Spleen (tissue), 7 donors: ENCODE measurements around the gene TTLL9.

Source experiments
- POLR2A ChIP-seq, 3 donors: fragments of 450-650 bp; IDR thresholded peaks; one replicate each; pipeline ENCODE4 v1.5.1; 2017; ENCODE audit warnings: antibody characterized with exemption in 3 of 3, mild to moderate bottlenecking in 1 of 3
- POLR2AphosphoS5 ChIP-seq, 3 donors: sonication (generic); formaldehyde crosslinking; IDR thresholded peaks; one replicate each; pipeline ENCODE4 v1.5.1; 2017; ENCODE audit warnings: antibody characterized with exemption in 3 of 3
- TF ChIP-seq, protein P1 (sequence below), 11 experiments: fragments of 200-600 bp in 7 of 11; fragments of 450-650 bp in 4 of 11; sonication (generic) in 4 of 11; IDR thresholded peaks in 8 of 11; conservative IDR thresholded peaks in 3 of 11; 1 replicate in 7 of 11; 2 replicates in 4 of 11; pipeline versions ENCODE4 v1.4.0 to v1.8.0; 2016 to 2021; ENCODE audit warnings: antibody characterized with exemption in 11 of 11, inconsistent platforms in 4 of 11, mild to moderate bottlenecking in 1 of 11
- donor health status: DM: no; HTN: no; CAD: no; lungs with moderate emphysema.
- donor health status: DM: no; HTN: no; CAD: no.
- donor health status: DM: no; HTN: no; CAD: no.

DNA sequence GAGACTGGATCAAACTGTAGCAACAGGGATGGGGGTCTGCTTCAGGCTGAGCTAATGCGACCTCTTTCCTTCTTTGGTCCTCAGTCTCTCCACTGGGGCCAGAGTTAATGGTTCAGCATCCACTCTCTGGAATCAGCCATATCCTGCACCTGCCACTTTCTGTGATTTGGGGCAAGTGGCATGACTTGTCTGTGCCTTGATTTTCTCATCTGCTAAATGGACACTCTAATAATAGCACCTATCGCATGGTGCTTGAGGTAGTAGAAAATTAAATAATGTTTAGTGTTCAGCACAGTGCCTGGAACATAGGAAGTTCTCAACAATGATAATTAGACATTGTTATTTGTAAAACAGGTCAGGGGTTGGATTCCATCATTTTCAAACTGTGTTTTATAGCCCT is 103.9 kb downstream of the TTLL9 start:
- TF ChIP-seq, protein P1, sequence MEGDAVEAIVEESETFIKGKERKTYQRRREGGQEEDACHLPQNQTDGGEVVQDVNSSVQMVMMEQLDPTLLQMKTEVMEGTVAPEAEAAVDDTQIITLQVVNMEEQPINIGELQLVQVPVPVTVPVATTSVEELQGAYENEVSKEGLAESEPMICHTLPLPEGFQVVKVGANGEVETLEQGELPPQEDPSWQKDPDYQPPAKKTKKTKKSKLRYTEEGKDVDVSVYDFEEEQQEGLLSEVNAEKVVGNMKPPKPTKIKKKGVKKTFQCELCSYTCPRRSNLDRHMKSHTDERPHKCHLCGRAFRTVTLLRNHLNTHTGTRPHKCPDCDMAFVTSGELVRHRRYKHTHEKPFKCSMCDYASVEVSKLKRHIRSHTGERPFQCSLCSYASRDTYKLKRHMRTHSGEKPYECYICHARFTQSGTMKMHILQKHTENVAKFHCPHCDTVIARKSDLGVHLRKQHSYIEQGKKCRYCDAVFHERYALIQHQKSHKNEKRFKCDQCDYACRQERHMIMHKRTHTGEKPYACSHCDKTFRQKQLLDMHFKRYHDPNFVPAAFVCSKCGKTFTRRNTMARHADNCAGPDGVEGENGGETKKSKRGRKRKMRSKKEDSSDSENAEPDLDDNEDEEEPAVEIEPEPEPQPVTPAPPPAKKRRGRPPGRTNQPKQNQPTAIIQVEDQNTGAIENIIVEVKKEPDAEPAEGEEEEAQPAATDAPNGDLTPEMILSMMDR (IDR thresholded peaks at IDR 0.05 in 8 of 11, conservative IDR thresholded peaks at IDR 0.05 in 3 of 11), result no peak
- TF ChIP-seq POLR2A (IDR thresholded peaks at IDR 0.05), result no peak
- TF ChIP-seq POLR2AphosphoS5 (IDR thresholded peaks at IDR 0.05), result no peak
